HFFc6 (cell line): ENCODE measurements around the gene MDH1. TPM values are rescaled to one million over a fixed set of nuclear protein-coding genes. Genes with fewer than 3 reads are reported as not detected.
"Not testable (repeated sequence)": the region's sequence is repeated elsewhere in the genome, so short reads cannot be mapped to it uniquely, and the experiment has no call there.

Experiments used
- DNase-seq: peaks from one replicate; pipeline ENCODE4 v3.0.0-alpha.2; 2018
- H3K27ac Mint-ChIP-seq: 2 replicates; pipeline ENCODE4 v1.8.0; 2020; ENCODE audit warnings: mild to moderate bottlenecking, mixed read lengths
- H3K27me3 Mint-ChIP-seq: 2 replicates; pipeline ENCODE4 v1.8.0; 2021; ENCODE audit warnings: mild to moderate bottlenecking, moderate library complexity, mixed read lengths; ENCODE audit not compliant: insufficient read depth
- H3K36me3 Mint-ChIP-seq: 2 replicates; pipeline ENCODE4 v1.8.0; 2021; ENCODE audit warnings: low read depth, mixed read lengths
- H3K4me1 Mint-ChIP-seq: 2 replicates; pipeline ENCODE4 v1.8.0; 2020; ENCODE audit warnings: low read depth, mixed read lengths
- H3K4me3 Mint-ChIP-seq: 2 replicates; pipeline ENCODE4 v1.8.0; 2020; ENCODE audit warnings: mild to moderate bottlenecking, moderate library complexity, mixed read lengths
- H3K9me3 Mint-ChIP-seq: 2 replicates; pipeline ENCODE4 v1.8.0; 2020; ENCODE audit warnings: mild to moderate bottlenecking, mixed read lengths
- CTCF ChIP-seq: fragments of 200-600 bp; sonication (generic); IDR thresholded peaks from 2 replicates; pipeline ENCODE4 v1.5.0; 2021; ENCODE audit warnings: antibody characterized with exemption, mild to moderate bottlenecking
- total RNA-seq, 6 experiments: library from RNA; stranded (reverse); fragmentation: NEBNext Ultra II Directional; extraction: Animal tissue kit (Norgen Biotek cat#: 25700); gene quantifications; 2 replicates in 1 of 6; 3 replicates in 5 of 6; pipeline ENCODE4 v1.2.3, GENCODE V29; 2021

The MDH1 gene
- total RNA-seq, 6 experiments from 2014 or later, result 152 to 175 (median 168) TPM

GRCh38 chr2:63617366-63617765, 28.6 kb downstream of the MDH1 start:
- peaks cover 3% of the 10 kb centered on the region for H3K27me3 Mint-ChIP-seq
- TF ChIP-seq CTCF, result no peak
- no peaks in the 10 kb centered on the region for H3K36me3 Mint-ChIP-seq
- no peak for DNase-seq
- H3K4me3 Mint-ChIP-seq, result no peak overlapping the region
- peaks cover 37% of the 10 kb centered on the region for H3K4me1 Mint-ChIP-seq
- no peak overlapping the region for H3K27ac Mint-ChIP-seq
- H3K9me3 Mint-ChIP-seq, result no peaks in the 10 kb centered on the region

DNA sequence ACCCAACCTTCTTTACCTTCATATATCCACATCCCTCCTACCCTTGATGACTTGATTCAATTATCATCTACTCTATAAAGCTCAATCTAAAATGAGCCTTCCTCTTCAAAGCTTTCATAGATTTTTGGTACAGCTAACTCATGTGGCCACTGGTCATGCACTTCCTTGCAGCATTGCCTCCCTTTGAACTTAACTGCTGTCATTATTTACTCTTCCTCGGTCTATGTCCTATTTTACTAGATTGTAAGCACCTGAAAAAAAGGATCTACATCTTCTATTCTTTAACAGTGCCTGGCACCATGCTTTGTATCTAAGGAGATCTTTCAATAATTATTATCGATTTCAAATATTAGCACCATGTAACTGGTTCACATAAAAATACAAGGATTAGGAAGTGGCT, 30.6 kb downstream of the MDH1 start:
- Mint-ChIP-seq H3K9me3 (no peaks in the 10 kb centered on the region), H3K4me3 (no peak overlapping the region), H3K27ac (no peak overlapping the region), H3K36me3 (no peaks in the 10 kb centered on the region), H3K27me3 (peaks cover 3% of the 10 kb centered on the region), H3K4me1 (peaks cover 18% of the 10 kb centered on the region)
- TF ChIP-seq CTCF, result no peak
- DNase-seq, result no peak

DNA sequence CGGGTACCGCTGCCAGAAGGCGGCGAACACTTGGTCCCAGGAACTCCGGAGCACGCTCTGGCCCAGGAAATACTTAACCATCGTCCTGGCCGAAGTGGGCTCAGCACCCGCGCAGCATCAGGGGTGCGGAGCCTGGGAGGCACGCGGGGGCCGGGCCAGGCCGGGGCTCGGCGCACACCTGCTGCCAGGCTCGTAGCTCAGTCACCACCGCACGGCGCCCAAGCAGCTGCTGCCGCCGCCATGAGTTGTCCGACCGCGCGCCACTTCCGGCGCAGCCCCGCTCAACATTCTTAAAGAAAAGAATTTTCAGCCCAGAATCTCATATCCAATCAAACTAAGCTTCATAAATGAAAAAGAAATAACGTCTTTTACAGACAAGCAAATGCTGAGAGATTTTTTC, 34.0 kb downstream of the MDH1 start:
- Mint-ChIP-seq H3K4me1 (no peaks in the 10 kb centered on the region), H3K4me3 (no peak overlapping the region), H3K27ac (no peak overlapping the region), H3K9me3 (no peaks in the 10 kb centered on the region), H3K36me3 (no peaks in the 10 kb centered on the region), H3K27me3 (peaks cover 6% of the 10 kb centered on the region)
- no peak for DNase-seq
- TF ChIP-seq CTCF, result no peak

DNA sequence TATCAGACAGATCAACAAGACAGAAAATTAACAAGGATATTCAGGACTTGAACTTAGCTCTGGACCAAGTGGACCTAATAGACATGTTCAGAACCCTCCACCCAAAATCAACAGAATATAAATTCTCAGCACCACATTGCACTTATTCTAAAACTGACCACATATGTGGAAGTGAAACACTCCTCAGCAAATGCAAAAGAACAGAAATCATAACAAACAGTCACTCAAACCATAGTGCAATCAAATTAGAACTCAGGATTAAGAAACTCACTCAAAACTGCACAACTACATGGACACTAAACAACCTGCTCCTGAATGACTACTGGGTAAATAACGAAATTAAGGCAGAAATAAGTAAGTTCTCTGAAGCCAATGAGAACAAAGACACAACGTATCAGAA, 35.0 kb downstream of the MDH1 start:
- not testable (repeated sequence) for H3K9me3 Mint-ChIP-seq, H3K4me3 Mint-ChIP-seq, H3K27me3 Mint-ChIP-seq, H3K27ac Mint-ChIP-seq, DNase-seq, H3K4me1 Mint-ChIP-seq, H3K36me3 Mint-ChIP-seq

GRCh38 chr2:63627866-63628265, 39.1 kb downstream of the MDH1 start:
- H3K9me3 Mint-ChIP-seq, result peaks cover 15% of the 10 kb centered on the region
- H3K36me3 Mint-ChIP-seq, result no peaks in the 10 kb centered on the region
- H3K4me3 Mint-ChIP-seq, result no peak overlapping the region
- TF ChIP-seq CTCF, result no peak
- H3K27ac Mint-ChIP-seq, result no peak overlapping the region
- no peak for DNase-seq
- H3K27me3 Mint-ChIP-seq, result peaks cover 6% of the 10 kb centered on the region
- H3K4me1 Mint-ChIP-seq, result no peaks in the 10 kb centered on the region

DNA sequence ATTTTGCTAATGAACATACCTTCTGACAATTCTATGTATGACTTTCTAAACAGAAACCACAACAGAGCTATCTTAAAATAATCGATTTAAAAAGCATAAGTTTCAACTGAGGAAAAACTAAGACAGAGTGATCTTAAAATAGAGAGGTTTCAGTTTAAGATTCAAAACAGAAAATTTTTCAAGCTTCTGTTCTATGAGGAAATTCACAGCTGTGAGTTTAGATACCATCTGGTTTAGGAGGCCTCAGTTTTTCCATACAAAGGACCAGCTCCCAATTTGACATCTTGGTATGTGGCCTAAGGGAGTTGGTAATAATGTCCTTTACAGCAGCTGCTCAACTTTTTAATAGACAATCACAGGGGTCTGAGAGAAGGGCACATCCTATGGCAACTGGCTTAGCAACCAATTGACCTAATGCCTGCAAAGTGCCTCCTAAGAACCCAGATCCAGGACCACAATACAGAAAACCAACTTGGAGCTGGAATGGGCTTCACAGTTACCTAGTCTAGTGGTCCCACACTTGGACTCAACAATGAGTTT, 39.7 kb downstream of the MDH1 start:
- Mint-ChIP-seq H3K4me3 (no peak overlapping the region), H3K4me1 (no peaks in the 10 kb centered on the region), H3K27me3 (peaks cover 6% of the 10 kb centered on the region), H3K36me3 (no peaks in the 10 kb centered on the region), H3K9me3 (peaks cover 19% of the 10 kb centered on the region), H3K27ac (no peak overlapping the region)
- no peak for DNase-seq
- no peak for TF ChIP-seq CTCF
